RWPE2 (cell line): Measurements from ENCODE around the gene CENPB.
A peak's percentile ranks its signal among the peaks of the same experiment; 100 is the strongest.

Experiments used
- ATAC-seq: fragments of 200-7000 bp; cut with Tn5 transposase; 3 replicates; pipeline ENCODE4 v1.9.1; 2021; ENCODE audit warnings: low read depth
- DNase-seq: peaks from one replicate; pipeline ENCODE4 v3.0.0-alpha.2; 2020; ENCODE audit warnings: low spot score
- H3K27ac ChIP-seq: fragments of 450-650 bp; 2 replicates; pipeline ENCODE4 v1.5.1; 2017; ENCODE audit warnings: mild to moderate bottlenecking; ENCODE audit not compliant: poor library complexity, severe bottlenecking
- H3K27me3 ChIP-seq: fragments of 250-450 bp; sonication (Bioruptor Pico); 2 replicates; pipeline ENCODE4 v1.5.1; 2021; ENCODE audit warnings: mild to moderate bottlenecking, moderate library complexity; ENCODE audit not compliant: insufficient read depth, poor library complexity, severe bottlenecking
- H3K36me3 ChIP-seq: fragments of 250-450 bp; sonication (Bioruptor Pico); 2 replicates; pipeline ENCODE4 v1.5.1; 2020; ENCODE audit warnings: low read depth, mild to moderate bottlenecking, moderate library complexity
- H3K4me1 ChIP-seq: fragments of 250-450 bp; sonication (Bioruptor Pico); 2 replicates; pipeline ENCODE4 v1.5.1; 2021; ENCODE audit warnings: mild to moderate bottlenecking, moderate library complexity; ENCODE audit not compliant: insufficient read depth, poor library complexity, severe bottlenecking
- H3K4me3 ChIP-seq: fragments of 250-450 bp; sonication (Bioruptor Pico); 2 replicates; pipeline ENCODE4 v1.5.1; 2021; ENCODE audit warnings: mild to moderate bottlenecking, moderate library complexity; ENCODE audit not compliant: severe bottlenecking
- H3K9me3 ChIP-seq: fragments of 250-450 bp; sonication (Bioruptor Pico); 2 replicates; pipeline ENCODE4 v1.5.1; 2021; ENCODE audit warnings: mild to moderate bottlenecking, moderate library complexity; ENCODE audit not compliant: severe bottlenecking
- TF ChIP-seq, protein P1 (sequence below): fragments of 450-650 bp; IDR thresholded peaks from one replicate; pipeline ENCODE4 v1.5.1; 2017; ENCODE audit warnings: mild to moderate bottlenecking, moderate library complexity; ENCODE audit not compliant: poor library complexity, severe bottlenecking

CENPB gene

DNA sequence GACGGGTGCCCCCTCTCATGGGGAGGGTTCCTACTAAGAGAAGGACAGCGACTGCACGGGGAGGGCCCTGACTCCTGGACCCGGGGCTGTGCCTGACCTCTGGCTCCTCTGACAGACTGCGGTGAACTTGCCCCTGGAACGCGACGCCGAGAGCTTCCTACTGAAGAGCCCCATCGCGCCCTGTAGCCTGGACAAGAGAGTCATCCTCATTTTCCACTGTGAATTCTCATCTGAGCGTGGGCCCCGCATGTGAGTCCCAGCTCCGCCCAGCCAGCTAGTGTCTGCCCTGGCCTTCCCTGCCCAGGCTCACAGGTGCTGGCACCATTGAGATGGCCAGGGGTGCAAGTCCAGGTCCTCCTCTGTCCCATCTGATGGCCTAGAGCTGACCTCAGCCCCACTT is 16.7 kb upstream of the CENPB start:
- TF ChIP-seq, protein P1, sequence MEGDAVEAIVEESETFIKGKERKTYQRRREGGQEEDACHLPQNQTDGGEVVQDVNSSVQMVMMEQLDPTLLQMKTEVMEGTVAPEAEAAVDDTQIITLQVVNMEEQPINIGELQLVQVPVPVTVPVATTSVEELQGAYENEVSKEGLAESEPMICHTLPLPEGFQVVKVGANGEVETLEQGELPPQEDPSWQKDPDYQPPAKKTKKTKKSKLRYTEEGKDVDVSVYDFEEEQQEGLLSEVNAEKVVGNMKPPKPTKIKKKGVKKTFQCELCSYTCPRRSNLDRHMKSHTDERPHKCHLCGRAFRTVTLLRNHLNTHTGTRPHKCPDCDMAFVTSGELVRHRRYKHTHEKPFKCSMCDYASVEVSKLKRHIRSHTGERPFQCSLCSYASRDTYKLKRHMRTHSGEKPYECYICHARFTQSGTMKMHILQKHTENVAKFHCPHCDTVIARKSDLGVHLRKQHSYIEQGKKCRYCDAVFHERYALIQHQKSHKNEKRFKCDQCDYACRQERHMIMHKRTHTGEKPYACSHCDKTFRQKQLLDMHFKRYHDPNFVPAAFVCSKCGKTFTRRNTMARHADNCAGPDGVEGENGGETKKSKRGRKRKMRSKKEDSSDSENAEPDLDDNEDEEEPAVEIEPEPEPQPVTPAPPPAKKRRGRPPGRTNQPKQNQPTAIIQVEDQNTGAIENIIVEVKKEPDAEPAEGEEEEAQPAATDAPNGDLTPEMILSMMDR: no peak
- peaks cover 44% of the 10 kb centered on the region for H3K4me1 ChIP-seq
- ATAC-seq: no peak
- no peaks in the 10 kb centered on the region for H3K9me3 ChIP-seq
- peaks cover 82% of the 10 kb centered on the region for H3K36me3 ChIP-seq
- no peak for DNase-seq
- peak overlapping the region; percentile 99 for H3K27ac ChIP-seq
- no peaks in the 10 kb centered on the region for H3K27me3 ChIP-seq
- H3K4me3 ChIP-seq: no peak overlapping the region

DNA sequence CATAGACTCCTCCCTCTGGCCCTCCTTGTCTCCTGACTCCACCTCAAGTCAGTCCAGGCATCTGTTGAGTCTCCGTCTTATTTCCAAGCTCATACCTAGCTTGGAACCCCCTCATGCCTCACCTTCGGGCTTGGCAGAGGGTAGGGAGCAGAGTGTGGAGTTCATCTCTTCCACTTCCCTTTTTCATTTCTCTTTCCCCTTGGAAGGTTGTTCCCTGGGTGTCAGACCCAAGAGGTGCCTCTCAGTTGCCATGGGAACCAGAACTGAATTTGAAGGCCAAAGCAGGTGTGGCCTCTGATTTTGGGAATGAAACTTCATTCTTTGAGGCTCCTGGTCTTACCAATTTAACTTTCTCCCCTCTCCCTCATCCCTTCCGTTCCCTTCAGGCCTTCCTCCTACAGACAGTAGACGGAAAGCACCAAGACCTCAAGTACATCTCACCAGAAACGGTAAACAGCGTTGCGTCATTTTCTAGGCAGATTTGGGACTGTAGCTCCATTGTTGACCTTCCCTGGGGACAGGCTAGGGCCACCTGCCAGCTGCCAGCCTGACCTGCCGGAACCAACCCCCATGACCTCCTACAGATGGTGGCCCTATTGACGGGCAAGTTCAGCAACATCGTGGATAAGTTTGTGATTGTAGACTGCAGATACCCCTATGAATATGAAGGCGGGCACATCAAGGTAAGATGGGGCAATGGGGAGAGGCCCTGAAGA is 16.1 kb upstream of the CENPB start:
- Histone ChIP-seq H3K9me3 (no peaks in the 10 kb centered on the region), H3K4me3 (no peak overlapping the region), H3K27me3 (no peaks in the 10 kb centered on the region), H3K4me1 (peaks cover 42% of the 10 kb centered on the region), H3K27ac (no peak overlapping the region), H3K36me3 (peaks cover 88% of the 10 kb centered on the region)
- DNase-seq: no peak
- TF ChIP-seq, protein P1: no peak
- ATAC-seq: no peak

DNA sequence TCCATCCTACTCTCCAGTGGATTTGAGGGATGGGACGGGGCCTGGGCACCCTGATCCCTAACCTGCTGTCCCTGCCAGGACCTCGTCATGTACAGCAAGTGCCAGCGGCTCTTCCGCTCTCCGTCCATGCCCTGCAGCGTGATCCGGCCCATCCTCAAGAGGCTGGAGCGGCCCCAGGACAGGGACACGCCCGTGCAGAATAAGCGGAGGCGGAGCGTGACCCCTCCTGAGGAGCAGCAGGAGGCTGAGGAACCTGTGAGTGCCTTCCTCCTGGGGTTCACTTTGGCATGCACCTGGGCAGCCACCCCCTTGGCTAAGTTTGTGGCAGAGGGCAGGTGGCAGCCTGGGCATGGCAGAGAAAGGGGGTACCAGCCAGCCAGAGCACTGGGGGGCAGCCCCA is 15.3 kb upstream of the CENPB start:
- DNase-seq (no peak), ATAC-seq (no peak)
- Histone ChIP-seq H3K27ac (no peak overlapping the region), H3K4me1 (peaks cover 35% of the 10 kb centered on the region), H3K27me3 (no peaks in the 10 kb centered on the region), H3K36me3 (peaks cover 96% of the 10 kb centered on the region), H3K4me3 (no peak overlapping the region), H3K9me3 (no peaks in the 10 kb centered on the region)
- TF ChIP-seq, protein P1: no peak

DNA sequence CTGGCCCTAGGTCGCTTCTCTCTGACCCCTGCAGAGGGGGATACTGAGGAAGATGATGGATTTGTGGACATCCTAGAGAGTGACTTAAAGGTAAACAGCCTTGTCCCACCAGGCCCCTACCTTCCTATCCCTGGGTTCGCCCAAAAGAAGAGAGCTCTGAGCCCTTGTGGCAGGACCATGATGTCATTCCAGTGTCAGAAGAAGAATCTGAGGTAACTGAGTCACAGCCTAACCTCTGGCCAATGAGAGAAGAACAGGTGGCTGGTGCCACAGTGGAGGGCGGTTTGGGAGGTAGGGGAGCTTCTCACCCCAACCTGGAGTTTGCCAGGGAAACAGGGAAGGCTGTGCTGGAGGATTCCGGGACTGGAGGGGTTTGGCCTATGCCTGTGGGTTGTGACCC is 14.8 kb upstream of the CENPB start:
- TF ChIP-seq, protein P1: no peak
- H3K4me3 ChIP-seq: no peak overlapping the region
- H3K27ac ChIP-seq: peak overlapping the region; percentile 74
- H3K4me1 ChIP-seq: peaks cover 30% of the 10 kb centered on the region
- ATAC-seq: no peak
- peaks cover 95% of the 10 kb centered on the region for H3K36me3 ChIP-seq
- H3K27me3 ChIP-seq: no peaks in the 10 kb centered on the region
- no peaks in the 10 kb centered on the region for H3K9me3 ChIP-seq
- DNase-seq: no peak

DNA sequence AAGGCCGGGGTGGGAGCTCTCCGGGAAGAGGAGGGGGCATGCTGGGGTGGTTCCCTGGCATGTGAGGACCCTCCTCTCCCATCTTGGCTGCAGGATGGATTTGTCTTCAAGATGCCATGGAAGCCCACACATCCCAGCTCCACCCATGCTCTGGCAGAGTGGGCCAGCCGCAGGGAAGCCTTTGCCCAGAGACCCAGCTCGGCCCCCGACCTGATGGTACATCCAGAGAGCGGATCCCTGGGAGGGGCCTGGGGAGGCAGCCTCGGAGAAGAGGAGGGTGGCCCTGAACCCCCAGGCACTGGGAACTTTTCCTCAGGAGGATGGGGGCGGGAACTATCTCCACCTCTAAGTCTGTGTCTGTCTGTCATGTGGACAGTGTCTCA is 14.3 kb upstream of the CENPB start:
- peak; percentile 68 for DNase-seq
- Histone ChIP-seq H3K27me3 (no peaks in the 10 kb centered on the region), H3K4me1 (peaks cover 25% of the 10 kb centered on the region), H3K4me3 (no peak overlapping the region), H3K36me3 (peaks cover 91% of the 10 kb centered on the region), H3K27ac (peak overlapping the region; percentile 74), H3K9me3 (no peaks in the 10 kb centered on the region)
- TF ChIP-seq, protein P1: no peak
- no peak for ATAC-seq
